CD4-positive, alpha-beta T cell treated with Interleukin-4 for 1 hour (primary cell): ENCODE data around the gene CGAS.
A peak's percentile ranks its signal among the peaks of the same experiment; 100 is the strongest.
"Not testable (repeated sequence)": the region's sequence is repeated elsewhere in the genome, so short reads cannot be mapped to it uniquely, and the experiment has no call there.

Experiments used
- DNase-seq, 2 donors: peaks; one replicate each; pipeline ENCODE4 v3.0.0-alpha.2; 2020 to 2022

CGAS gene

DNA sequence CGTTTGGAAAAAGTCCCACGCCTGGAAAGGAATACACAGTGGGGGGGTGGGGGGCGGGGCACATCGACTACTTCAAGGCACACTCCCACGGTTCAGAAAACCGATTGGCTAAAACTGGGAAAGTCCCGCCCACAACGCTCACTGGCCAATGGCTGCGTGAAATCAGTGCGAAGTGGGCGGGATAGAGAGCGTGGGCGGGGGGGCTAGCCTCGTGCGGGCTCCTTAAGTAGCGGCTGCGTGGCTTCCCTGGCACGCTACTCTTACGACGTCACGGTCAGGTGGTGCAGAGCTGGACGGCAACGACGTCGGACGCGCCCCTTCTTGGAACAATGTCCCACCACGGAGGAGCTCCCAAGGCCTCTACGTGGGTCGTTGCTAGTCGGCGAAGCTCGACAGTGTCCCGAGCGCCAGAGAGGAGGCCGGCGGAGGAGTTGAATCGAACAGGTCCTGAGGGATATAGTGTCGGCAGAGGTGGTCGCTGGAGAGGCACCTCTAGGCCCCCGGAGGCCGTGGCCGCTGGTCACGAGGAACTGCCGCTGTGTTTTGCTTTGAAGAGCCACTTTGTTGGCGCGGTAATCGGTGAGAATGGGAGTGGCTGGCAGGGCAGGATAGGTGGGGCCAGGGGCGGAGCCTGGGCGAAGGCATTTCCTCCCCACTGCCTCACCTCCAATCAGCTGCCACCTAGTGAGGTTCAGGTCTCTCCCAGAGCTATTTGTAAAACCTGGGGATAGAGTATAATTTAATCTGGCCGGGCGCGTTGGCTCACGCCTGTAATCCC, 57.3 kb downstream of the CGAS start, which contains the start of gene DDX43:
DDX43 (plus strand) TSS at position 252 of the 778 bp plus-strand sequence; CDS start at position 330, 78 bp downstream.
- DNase-seq: peak; percentile 78 to 82

DNA sequence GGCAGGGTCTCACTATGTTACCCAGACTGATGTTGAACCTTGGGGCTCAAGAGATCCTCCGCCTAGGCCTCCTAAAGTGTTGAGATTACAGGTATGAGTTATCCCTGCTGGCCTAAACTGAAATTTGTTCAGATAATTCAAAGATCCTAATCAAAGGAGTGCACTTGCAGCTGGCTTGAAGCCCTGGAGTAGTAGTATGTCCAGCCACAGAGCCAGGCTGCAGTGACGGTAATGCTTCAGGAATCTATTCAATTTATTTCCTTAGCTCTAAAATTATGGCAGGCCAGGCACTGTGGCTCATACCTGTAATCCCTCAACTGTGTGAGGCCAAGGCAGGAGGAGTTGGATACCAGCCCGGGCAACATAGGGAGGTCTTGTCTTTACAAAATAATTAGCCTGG, 58.8 kb downstream of the CGAS start:
- no peak for DNase-seq

DNA sequence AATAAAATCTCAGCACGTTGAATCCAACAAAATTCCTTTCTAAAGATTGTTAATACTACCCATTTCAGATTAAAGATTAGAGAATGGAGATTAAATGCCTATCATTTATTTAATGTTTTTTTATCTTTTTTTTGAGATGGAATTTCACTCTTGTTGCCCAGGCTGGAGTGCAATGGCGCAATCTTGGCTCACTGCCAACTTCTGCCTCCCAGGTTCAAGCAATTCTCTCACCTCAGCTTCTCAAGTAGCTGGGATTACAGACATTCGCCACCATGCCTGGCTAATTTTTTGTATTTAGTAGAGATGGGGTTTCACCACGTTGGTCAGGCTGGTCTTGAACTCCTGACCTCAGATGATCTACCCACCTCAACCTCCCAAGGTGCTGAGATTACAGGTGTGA, 59.9 kb downstream of the CGAS start:
- DNase-seq: not testable (repeated sequence)

DNA sequence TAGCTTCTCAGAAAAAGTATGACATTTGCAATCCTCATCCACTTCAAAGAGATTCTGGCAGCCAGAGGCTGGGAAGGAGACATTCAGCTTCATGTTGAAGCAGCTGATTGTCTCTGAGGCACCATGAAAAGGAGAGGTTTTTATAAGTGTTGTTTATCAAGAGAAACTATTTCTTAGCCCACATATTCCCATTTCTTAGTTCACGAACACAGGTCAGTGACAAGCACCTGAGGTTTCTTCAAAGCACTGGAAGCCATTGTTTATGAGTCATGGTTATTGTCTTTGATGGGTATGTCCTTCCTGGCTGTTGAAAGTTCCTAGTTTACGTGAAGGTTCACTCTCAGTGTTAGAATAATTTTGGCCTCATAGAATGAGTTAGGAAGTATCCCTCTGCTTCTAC, 60.4 kb downstream of the CGAS start:
- DNase-seq: peak in 1 of 2 donors; percentile 36

DNA sequence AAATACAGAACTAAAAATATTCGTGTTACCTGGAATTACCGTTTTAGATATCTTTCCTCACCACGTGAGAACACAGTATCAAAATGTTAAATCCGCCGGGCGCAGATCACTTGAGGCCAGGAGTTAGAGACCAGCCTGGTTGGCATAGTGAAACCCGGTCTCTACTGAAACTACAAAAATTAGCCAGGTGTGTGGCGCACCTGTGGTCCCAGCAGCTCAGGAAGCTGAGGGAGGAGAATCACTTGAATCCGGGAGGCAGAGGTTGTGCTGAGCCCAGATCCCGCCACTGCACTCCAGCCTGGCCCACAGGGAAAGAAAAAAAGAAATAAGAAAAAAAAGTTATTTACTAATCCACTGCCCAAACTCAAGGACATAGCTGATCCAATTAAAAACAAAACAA, 62.2 kb downstream of the CGAS start:
- no peak for DNase-seq

DNA sequence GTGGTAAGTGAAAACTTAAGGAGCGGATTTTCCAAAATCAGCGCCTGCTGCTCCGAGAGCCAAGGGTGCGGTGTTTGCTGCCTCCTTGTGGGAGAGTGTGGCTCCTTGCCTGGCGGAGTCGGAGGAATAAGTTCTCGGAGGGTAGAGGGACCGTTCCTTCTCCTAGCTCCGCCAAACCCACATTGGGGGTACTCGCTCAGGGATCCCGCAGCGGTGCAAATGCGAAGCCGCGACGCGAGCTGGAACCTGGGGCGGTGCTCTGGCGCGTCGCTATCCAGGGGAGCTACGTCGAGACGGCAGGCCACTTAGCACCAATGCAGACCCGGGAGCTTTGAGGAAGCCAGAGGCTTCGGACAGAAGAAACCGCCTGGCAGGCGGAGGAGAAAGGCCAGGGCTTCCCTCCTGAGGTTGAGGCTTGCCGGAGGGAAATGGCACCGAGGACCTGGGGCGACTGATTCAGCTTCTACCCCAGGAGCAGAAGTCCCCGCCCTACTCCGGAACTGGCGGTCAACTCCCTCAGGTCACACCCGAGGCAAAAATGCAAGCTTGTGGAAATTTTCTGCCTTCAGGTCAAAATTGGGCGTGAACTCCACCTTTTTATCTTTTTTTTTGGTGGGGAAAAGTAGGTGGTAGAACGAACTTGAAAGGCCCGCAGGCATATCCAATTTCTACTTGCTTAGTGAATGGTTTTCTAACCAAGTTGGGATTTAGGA, 63.1 kb downstream of the CGAS start:
- DNase-seq: peak; percentile 63 to 72

DNA sequence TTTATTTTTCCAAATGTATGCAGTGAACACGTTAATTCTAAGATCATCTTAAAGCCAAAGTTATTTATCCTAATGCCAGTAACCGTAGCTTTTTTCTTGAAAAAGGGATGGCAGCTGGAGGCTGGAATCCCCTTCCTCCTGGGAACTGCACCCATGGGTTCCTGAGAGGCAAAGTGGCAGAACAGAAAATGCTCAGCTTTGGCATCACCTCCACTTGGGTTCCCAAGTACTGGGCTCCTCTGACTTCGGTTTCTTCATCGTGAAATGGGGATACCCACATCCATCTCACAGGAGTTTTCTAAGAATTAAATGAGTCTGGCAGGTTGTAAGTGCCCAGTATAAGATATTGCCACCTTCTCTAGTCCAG, 63.7 kb downstream of the CGAS start:
- DNase-seq: no peak

DNA sequence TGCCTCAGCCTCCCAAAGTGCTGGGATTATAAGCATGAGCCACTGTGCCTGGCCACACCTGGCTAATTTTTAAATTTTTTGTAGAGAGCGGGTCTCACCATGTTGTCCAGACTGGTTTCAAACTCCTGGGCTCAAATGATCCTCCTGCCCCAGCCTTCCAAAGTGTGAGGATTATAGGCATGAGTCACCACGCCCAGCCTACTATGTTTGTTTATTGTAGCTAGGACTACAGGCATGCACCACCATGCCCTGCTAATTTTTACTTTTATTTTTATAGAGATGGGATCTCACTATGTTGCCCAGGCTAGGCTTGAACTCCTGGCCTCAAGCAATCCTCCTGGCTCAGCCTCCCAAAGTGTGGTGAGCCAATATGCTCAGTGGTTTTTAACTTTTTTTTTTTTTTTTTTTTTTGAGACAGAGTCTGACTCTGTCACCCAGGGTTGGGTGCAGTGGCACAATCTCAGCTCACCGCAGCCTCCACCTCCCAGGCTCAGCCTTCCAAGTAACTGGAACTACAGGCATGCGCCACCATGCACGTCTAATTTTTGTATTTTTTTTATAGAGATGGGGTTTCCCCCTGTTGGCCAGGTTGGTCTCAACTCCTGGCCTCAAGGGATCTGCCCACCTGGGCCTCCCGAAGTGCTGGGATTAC, 69.5 kb downstream of the CGAS start:
- DNase-seq: no peak

DNA sequence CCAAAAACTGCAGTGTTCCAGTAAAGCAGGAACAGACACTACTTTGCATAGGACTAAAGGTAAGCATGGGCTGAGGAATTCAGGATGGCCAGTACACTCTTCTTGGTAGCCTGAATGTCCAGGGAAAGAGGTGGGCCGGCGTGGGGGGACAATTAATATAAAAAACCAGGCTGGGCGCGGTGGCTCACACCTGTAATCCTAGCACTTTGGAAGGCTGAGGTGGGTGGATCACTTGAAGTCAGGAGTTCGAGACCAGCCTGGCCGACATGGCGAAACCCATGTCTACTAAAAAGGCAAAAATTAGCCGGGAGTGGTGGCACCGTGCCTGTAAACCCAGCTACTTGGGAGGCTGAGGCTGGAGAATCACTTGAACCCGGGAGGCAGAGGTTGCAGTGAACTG, 70.6 kb downstream of the CGAS start:
- not testable (repeated sequence) for DNase-seq

DNA sequence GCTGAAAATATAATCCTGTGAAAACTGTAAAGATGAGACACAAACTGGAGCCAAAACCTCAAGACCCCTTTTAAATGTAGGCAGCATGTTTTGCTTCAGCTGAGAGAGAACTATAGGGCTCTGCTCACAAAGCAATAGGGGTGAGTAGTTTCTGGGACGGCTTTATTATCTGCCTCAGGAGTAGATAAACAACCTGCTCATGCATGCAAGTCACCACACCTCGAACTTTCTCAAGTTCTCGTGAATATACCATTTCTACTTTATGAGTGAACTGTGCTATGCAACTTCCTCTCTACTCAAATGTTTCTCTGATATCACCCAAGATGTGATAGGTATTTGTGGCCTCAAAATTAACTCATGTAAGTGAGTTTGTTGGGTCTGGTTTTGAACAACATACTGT, 74.9 kb downstream of the CGAS start:
- DNase-seq: no peak

DNA sequence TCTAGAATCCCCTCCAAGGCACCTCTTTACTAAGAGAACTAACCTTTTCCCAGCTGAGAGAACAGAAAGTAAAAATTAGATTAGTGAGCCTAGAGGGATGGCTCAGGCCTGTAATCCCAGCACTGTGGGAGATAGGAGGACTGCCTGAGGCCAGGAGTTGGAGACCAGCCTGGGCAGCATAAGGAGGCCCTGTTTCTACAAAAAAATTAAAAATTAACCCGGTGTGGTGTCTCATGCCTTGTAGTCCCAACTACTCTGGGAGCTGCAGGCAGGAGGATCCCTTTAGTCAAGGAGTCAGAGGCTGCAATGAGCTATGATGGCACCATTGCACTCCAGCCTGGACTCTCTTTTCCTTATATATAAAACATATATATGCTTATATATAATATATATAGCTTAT, 76.9 kb downstream of the CGAS start:
- no peak for DNase-seq
